Liver (tissue), 3 donors: Measurements from ENCODE around the gene MXD3.

ENCODE experiments used
- EGR1 ChIP-seq, 2 donors: IDR thresholded peaks; 2 replicates each; pipeline ENCODE4 v1.6.1; 2016 to 2018; ENCODE audit warnings: antibody characterized with exemption in 2 of 2, low read depth in 2 of 2
- FOXA1 ChIP-seq: IDR thresholded peaks from 2 replicates; pipeline ENCODE4 v1.6.1; 2016; ENCODE audit warnings: antibody characterized with exemption
- FOXA2 ChIP-seq: IDR thresholded peaks from 2 replicates; pipeline ENCODE4 v1.6.1; 2016; ENCODE audit warnings: antibody characterized with exemption
- HNF4G ChIP-seq: IDR thresholded peaks from 2 replicates; pipeline ENCODE4 v1.6.1; 2016; ENCODE audit warnings: antibody characterized with exemption
- NR2F2 ChIP-seq: IDR thresholded peaks from 2 replicates; pipeline ENCODE4 v1.6.1; 2016; ENCODE audit warnings: antibody characterized with exemption
- RAD21 ChIP-seq, 2 donors: IDR thresholded peaks; 2 replicates each; pipeline ENCODE4 v1.6.1; 2016; ENCODE audit warnings: antibody characterized with exemption in 2 of 2, mild to moderate bottlenecking in 2 of 2
- SP1 ChIP-seq: IDR thresholded peaks from 2 replicates; pipeline ENCODE4 v1.6.1; 2018; ENCODE audit warnings: antibody characterized with exemption, mild to moderate bottlenecking
- YY1 ChIP-seq: IDR thresholded peaks from 2 replicates; pipeline ENCODE4 v1.6.1; 2016; ENCODE audit warnings: antibody characterized with exemption, mild to moderate bottlenecking
- TF ChIP-seq, protein P1 (sequence below): fragments of 150-350 bp; IDR thresholded peaks from 2 replicates; pipeline ENCODE4 v1.5.1; 2017; ENCODE audit warnings: improper control_type of control experiment, low read depth, low read length; ENCODE audit not compliant: missing input control
- TF ChIP-seq, protein P2 (sequence below): IDR thresholded peaks from 2 replicates; pipeline ENCODE4 v1.6.1; 2016; ENCODE audit warnings: antibody characterized with exemption, mild to moderate bottlenecking
- TF ChIP-seq, protein P3 (sequence below): IDR thresholded peaks from 2 replicates; pipeline ENCODE4 v1.6.1; 2016; ENCODE audit warnings: antibody characterized with exemption
- donor health status: healthy.
- donor health status: healthy.

DNA sequence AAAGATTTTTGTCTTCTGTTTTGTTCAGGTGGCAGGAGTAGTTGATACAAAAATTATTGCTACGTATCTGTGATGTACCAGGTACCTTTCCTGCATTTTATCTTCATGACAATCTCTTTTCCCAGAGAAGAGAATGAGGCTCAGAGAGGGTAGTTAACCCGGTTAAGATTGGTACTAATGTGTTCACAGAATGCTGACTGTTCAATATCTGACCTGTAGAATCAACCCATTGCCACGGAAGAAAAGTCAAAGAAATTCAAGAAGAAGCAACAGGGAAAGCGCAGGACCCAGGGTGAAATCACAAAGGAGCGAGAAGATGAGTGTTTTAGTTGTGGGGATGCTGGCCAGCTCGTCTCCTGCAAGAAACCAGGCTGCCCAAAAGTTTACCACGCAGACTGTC is 20.0 kb downstream of the MXD3 start:
- no peak for TF ChIP-seq EGR1 (IDR thresholded peaks at IDR 0.05; ENCODE audit: low read depth in 2 of 2)
- no peak for TF ChIP-seq YY1
- TF ChIP-seq, protein P1, sequence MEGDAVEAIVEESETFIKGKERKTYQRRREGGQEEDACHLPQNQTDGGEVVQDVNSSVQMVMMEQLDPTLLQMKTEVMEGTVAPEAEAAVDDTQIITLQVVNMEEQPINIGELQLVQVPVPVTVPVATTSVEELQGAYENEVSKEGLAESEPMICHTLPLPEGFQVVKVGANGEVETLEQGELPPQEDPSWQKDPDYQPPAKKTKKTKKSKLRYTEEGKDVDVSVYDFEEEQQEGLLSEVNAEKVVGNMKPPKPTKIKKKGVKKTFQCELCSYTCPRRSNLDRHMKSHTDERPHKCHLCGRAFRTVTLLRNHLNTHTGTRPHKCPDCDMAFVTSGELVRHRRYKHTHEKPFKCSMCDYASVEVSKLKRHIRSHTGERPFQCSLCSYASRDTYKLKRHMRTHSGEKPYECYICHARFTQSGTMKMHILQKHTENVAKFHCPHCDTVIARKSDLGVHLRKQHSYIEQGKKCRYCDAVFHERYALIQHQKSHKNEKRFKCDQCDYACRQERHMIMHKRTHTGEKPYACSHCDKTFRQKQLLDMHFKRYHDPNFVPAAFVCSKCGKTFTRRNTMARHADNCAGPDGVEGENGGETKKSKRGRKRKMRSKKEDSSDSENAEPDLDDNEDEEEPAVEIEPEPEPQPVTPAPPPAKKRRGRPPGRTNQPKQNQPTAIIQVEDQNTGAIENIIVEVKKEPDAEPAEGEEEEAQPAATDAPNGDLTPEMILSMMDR = no peak
- no peak for TF ChIP-seq RAD21 (IDR thresholded peaks at IDR 0.05)
- TF ChIP-seq, protein P2, sequence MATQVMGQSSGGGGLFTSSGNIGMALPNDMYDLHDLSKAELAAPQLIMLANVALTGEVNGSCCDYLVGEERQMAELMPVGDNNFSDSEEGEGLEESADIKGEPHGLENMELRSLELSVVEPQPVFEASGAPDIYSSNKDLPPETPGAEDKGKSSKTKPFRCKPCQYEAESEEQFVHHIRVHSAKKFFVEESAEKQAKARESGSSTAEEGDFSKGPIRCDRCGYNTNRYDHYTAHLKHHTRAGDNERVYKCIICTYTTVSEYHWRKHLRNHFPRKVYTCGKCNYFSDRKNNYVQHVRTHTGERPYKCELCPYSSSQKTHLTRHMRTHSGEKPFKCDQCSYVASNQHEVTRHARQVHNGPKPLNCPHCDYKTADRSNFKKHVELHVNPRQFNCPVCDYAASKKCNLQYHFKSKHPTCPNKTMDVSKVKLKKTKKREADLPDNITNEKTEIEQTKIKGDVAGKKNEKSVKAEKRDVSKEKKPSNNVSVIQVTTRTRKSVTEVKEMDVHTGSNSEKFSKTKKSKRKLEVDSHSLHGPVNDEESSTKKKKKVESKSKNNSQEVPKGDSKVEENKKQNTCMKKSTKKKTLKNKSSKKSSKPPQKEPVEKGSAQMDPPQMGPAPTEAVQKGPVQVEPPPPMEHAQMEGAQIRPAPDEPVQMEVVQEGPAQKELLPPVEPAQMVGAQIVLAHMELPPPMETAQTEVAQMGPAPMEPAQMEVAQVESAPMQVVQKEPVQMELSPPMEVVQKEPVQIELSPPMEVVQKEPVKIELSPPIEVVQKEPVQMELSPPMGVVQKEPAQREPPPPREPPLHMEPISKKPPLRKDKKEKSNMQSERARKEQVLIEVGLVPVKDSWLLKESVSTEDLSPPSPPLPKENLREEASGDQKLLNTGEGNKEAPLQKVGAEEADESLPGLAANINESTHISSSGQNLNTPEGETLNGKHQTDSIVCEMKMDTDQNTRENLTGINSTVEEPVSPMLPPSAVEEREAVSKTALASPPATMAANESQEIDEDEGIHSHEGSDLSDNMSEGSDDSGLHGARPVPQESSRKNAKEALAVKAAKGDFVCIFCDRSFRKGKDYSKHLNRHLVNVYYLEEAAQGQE = no peak
- TF ChIP-seq FOXA1 = no peak
- TF ChIP-seq FOXA2 = no peak
- no peak for TF ChIP-seq NR2F2
- TF ChIP-seq SP1 = no peak
- TF ChIP-seq, protein P3, sequence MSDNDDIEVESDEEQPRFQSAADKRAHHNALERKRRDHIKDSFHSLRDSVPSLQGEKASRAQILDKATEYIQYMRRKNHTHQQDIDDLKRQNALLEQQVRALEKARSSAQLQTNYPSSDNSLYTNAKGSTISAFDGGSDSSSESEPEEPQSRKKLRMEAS = no peak
- TF ChIP-seq HNF4G = no peak
